Neuronal stem cell (in vitro differentiated cells): ENCODE measurements around the gene EYS.
A peak's percentile ranks its signal among the peaks of the same experiment; 100 is the strongest.

ENCODE experiments used
- DNase-seq: peaks from one replicate; pipeline ENCODE4 v3.0.0-alpha.2; 2013; ENCODE audit warnings: low spot score
- H2AFZ ChIP-seq: one replicate; pipeline ENCODE4 v1.6.1; 2013; ENCODE audit warnings: mild to moderate bottlenecking, low read length, inconsistent platforms
- H2AK5ac ChIP-seq: 2 replicates; pipeline ENCODE4 v1.6.1; 2013; ENCODE audit warnings: low read depth, mild to moderate bottlenecking, inconsistent platforms, low read length, moderate library complexity, mixed read lengths
- H2BK120ac ChIP-seq: 2 replicates; pipeline ENCODE4 v1.6.1; 2013; ENCODE audit warnings: low read depth, mild to moderate bottlenecking, inconsistent platforms, low read length, moderate library complexity, mixed read lengths
- H2BK12ac ChIP-seq: one replicate; pipeline ENCODE4 v1.6.1; 2013; ENCODE audit warnings: low read length, inconsistent platforms
- H2BK15ac ChIP-seq: 2 replicates; pipeline ENCODE4 v1.6.1; 2013; ENCODE audit warnings: mild to moderate bottlenecking, low read length, inconsistent platforms, mixed read lengths
- H2BK5ac ChIP-seq: one replicate; pipeline ENCODE4 v1.6.1; 2013; ENCODE audit warnings: inconsistent platforms, mild to moderate bottlenecking, low read length, moderate library complexity
- H3K14ac ChIP-seq: one replicate; pipeline ENCODE4 v1.6.1; 2013; ENCODE audit warnings: low read length, inconsistent platforms
- H3K18ac ChIP-seq: 2 replicates; pipeline ENCODE4 v1.6.1; 2013; ENCODE audit warnings: low read length, inconsistent platforms
- H3K23ac ChIP-seq: 2 replicates; pipeline ENCODE4 v1.6.1; 2013; ENCODE audit warnings: low read depth, mild to moderate bottlenecking, mixed read lengths, low read length, inconsistent platforms; ENCODE audit not compliant: poor library complexity
- H3K27ac ChIP-seq: replicated peaks from 3 replicates; pipeline ENCODE4 v1.5.1; 2013; ENCODE audit warnings: low read length, inconsistent platforms
- H3K27me3 ChIP-seq, 3 experiments: 2 replicates each; pipeline ENCODE4 v1.6.1; 2013; ENCODE audit warnings: low read length in 3 of 3, mild to moderate bottlenecking in 2 of 3, inconsistent platforms in 1 of 3, low read depth in 1 of 3, mixed read lengths in 1 of 3, moderate library complexity in 1 of 3; ENCODE audit not compliant: control insufficient read depth in 3 of 3, insufficient read depth in 3 of 3
- H3K36me3 ChIP-seq, 2 donors: replicated peaks in 1 of 2; 2 replicates each; pipeline ENCODE4 v1.6.1; 2013; ENCODE audit warnings: low read length in 2 of 2; ENCODE audit not compliant: control insufficient read depth in 2 of 2, insufficient read depth in 2 of 2
- H3K4ac ChIP-seq: 2 replicates; pipeline ENCODE4 v1.6.1; 2013; ENCODE audit warnings: inconsistent platforms, mild to moderate bottlenecking, low read length, moderate library complexity
- H3K4me1 ChIP-seq, 2 donors: 1 replicate in 1 of 2; 2 replicates in 1 of 2; pipeline ENCODE4 v1.6.1; 2013; ENCODE audit warnings: low read length in 2 of 2, low read depth in 1 of 2; ENCODE audit not compliant: control insufficient read depth in 2 of 2, insufficient read depth in 1 of 2
- H3K4me2 ChIP-seq: one replicate; pipeline ENCODE4 v1.6.1; 2013; ENCODE audit warnings: mild to moderate bottlenecking, low read length, inconsistent platforms; ENCODE audit not compliant: insufficient read depth, poor library complexity, severe bottlenecking
- H3K4me3 ChIP-seq, 2 donors: 2 replicates each; pipeline ENCODE4 v1.5.1; 2013; ENCODE audit warnings: low read length in 2 of 2, mild to moderate bottlenecking in 2 of 2, inconsistent platforms in 1 of 2, moderate library complexity in 1 of 2
- H3K79me1 ChIP-seq: one replicate; pipeline ENCODE4 v1.6.1; 2013; ENCODE audit warnings: low read depth, mild to moderate bottlenecking, inconsistent platforms, low read length, moderate library complexity
- H3K9ac ChIP-seq: one replicate; pipeline ENCODE4 v1.6.1; 2013; ENCODE audit warnings: mild to moderate bottlenecking, low read depth, low read length, inconsistent platforms; ENCODE audit not compliant: poor library complexity
- H3K9me3 ChIP-seq, 2 donors: replicated peaks in 1 of 2; 2 replicates each; pipeline versions ENCODE3 to v1.6.1; 2013; ENCODE audit warnings: low read length in 2 of 2, mild to moderate bottlenecking in 2 of 2, inconsistent platforms in 1 of 2, low read depth in 1 of 2, mixed read lengths in 1 of 2, moderate library complexity in 1 of 2; ENCODE audit not compliant: control insufficient read depth in 2 of 2, insufficient read depth in 1 of 2
- H4K8ac ChIP-seq: one replicate; pipeline ENCODE4 v1.6.1; 2013; ENCODE audit warnings: low read depth, mild to moderate bottlenecking, inconsistent platforms, low read length, moderate library complexity
- H4K91ac ChIP-seq: one replicate; pipeline ENCODE4 v1.6.1; 2013; ENCODE audit warnings: low read length, low read depth, mild to moderate bottlenecking, inconsistent platforms; ENCODE audit not compliant: poor library complexity
- WGBS, 2 donors: extraction: QIAGEN DNeasy Blood & Tissue Kit; methylation state at CpG; one replicate each; pipeline ENCODE4 v1.1.7; 2013; ENCODE audit warnings: missing lambda C conversion rate in 2 of 2, mixed read lengths in 1 of 2; ENCODE audit not compliant: insufficient read length in 2 of 2, insufficient replicate concordance in 1 of 2; ENCODE audit errors: extremely low coverage in 2 of 2; 5-methylcytosine and 5-hydroxymethylcytosine counted together

EYS gene

DNA sequence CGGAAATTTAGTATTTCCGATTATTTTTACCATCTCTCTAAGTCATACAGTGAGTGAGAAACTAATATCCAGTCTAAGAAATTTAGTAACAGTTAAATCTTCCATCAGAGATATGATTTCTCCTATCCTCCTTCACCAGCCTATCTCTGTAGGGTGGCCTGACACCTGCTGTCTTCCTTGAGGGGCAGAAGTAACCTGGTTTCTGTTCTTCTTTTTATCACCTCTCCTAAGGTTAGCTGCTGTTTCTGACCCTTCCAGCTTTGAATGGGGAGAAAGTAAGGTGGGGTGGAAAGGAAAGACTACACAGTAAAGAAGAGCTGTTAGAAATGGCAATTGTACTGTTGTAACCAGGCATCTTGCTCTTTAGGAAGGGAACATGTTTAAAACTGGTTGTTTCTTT is 1623.8 kb downstream of the EYS start:
- H3K79me1 ChIP-seq = no peaks in the 10 kb centered on the region

DNA sequence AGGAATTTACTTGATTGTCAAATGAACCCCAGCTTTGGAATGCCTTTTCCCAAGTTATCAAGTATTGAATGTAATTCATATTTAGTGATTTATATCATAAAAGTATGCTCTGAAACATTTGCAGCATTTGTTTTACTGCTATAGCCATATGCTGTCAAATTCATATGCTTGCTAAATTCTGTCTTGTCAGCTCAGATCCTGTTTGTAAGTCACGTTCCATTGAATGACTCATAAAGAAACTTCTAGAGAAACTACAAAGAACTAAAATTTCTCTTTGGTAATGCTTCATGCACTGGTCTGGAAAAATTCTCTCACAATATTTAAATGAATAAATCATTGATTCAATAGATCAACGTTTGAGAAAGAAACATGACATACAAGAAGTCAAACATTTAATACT is 1625.6 kb downstream of the EYS start:
- Histone ChIP-seq H2BK12ac (no peak overlapping the region), H2BK5ac (no peak overlapping the region), H3K79me1 (no peaks in the 10 kb centered on the region), H2AFZ (no peak overlapping the region), H3K9me3 (no peaks in the 10 kb centered on the region), H4K91ac (no peak overlapping the region), H3K4ac (no peak overlapping the region), H3K4me1 (peaks cover 1 to 12% of the 10 kb centered on the region in 2 donors), H3K9ac (no peak overlapping the region), H3K4me2 (no peak overlapping the region), H3K23ac (no peak overlapping the region), H3K14ac (no peak overlapping the region), H3K18ac (no peak overlapping the region), H3K27me3 (no peaks in the 10 kb centered on the region), H2BK15ac (no peak overlapping the region), H2BK120ac (no peak overlapping the region), H3K4me3 (no peak overlapping the region), H4K8ac (no peak overlapping the region), H3K36me3 (no peaks in the 10 kb centered on the region), H3K27ac (no peak overlapping the region), H2AK5ac (no peak overlapping the region)
- DNase-seq = no peak
- WGBS, 2 donors = no CpG with 5 or more reads among the region's 2 CpGs

More for the DNA sequence above, 1623.8 kb downstream of the EYS start:
- H3K4me1 ChIP-seq = peaks cover 1 to 2% of the 10 kb centered on the region in 2 donors
- H4K91ac ChIP-seq = no peak overlapping the region
- no peak overlapping the region for H2AFZ ChIP-seq
- H3K23ac ChIP-seq = no peak overlapping the region
- H3K18ac ChIP-seq = no peak overlapping the region
- no peak overlapping the region for H2AK5ac ChIP-seq
- H3K4me2 ChIP-seq = no peak overlapping the region
- no CpG with 5 or more reads among the region's 2 CpGs for WGBS, 2 donors
- no peak overlapping the region for H3K14ac ChIP-seq
- H2BK15ac ChIP-seq = no peak overlapping the region
- H3K4me3 ChIP-seq = no peak overlapping the region
- no peaks in the 10 kb centered on the region for H3K36me3 ChIP-seq
- H3K27me3 ChIP-seq = no peaks in the 10 kb centered on the region
- H3K9me3 ChIP-seq = no peaks in the 10 kb centered on the region
- H2BK120ac ChIP-seq = no peak overlapping the region
- no peak overlapping the region for H3K4ac ChIP-seq
- no peak overlapping the region for H4K8ac ChIP-seq
- no peak overlapping the region for H3K27ac ChIP-seq
- H3K9ac ChIP-seq = no peak overlapping the region
- no peak for DNase-seq
- H2BK5ac ChIP-seq = no peak overlapping the region
- H2BK12ac ChIP-seq = no peak overlapping the region

DNA sequence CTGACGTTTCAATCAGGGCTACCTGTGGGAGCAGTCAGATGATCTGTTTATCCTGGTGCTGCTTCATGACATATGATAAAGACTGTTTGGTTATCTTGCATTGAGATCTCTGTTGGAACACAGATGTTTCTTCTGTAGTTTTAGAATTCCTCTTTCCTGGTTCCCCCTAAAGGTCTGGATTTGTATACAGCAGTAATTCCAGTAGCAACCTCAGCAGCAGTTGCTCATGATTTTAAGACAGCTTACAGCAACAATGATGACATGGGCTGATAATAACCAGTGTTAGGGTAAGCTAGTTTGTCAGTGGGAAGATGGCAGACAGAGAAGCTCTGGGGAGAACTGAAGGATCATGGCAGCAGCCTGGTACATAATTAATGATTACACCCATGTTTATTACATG is 1632.0 kb downstream of the EYS start:
- no CpG with 5 or more reads among the region's 1 CpG for WGBS, 2 donors
- H2BK12ac ChIP-seq = no peak overlapping the region
- no peak overlapping the region for H3K9ac ChIP-seq
- no peak overlapping the region for H3K18ac ChIP-seq
- no peak overlapping the region for H3K27ac ChIP-seq
- no peaks in the 10 kb centered on the region for H3K9me3 ChIP-seq
- no peaks in the 10 kb centered on the region for H3K27me3 ChIP-seq
- H2AFZ ChIP-seq = peak overlapping the region; percentile 36
- no peak overlapping the region for H4K8ac ChIP-seq
- no peak overlapping the region for H3K4me3 ChIP-seq
- H2BK5ac ChIP-seq = no peak overlapping the region
- no peaks in the 10 kb centered on the region for H3K79me1 ChIP-seq
- peaks cover 0 to 12% of the 10 kb centered on the region in 2 donors for H3K4me1 ChIP-seq
- no peak overlapping the region for H3K14ac ChIP-seq
- no peak overlapping the region for H3K4ac ChIP-seq
- no peak overlapping the region for H4K91ac ChIP-seq
- no peak overlapping the region for H3K23ac ChIP-seq
- H3K4me2 ChIP-seq = no peak overlapping the region
- no peak overlapping the region for H2BK15ac ChIP-seq
- no peak overlapping the region for H2AK5ac ChIP-seq
- H3K36me3 ChIP-seq = no peaks in the 10 kb centered on the region
- DNase-seq = no peak
- H2BK120ac ChIP-seq = no peak overlapping the region

GRCh38 chr6:64072686-64073085 is 1634.3 kb downstream of the EYS start:
- H2BK5ac ChIP-seq = no peak overlapping the region
- peaks cover 0 to 3% of the 10 kb centered on the region in 2 donors for H3K9me3 ChIP-seq
- H3K14ac ChIP-seq = no peak overlapping the region
- WGBS, 2 donors = no CpG with 5 or more reads among the region's 1 CpG
- H3K27ac ChIP-seq = no peak overlapping the region
- H3K36me3 ChIP-seq = no peaks in the 10 kb centered on the region
- no peak for DNase-seq
- no peak overlapping the region for H2AK5ac ChIP-seq
- H3K4me1 ChIP-seq = peaks cover 0 to 8% of the 10 kb centered on the region in 2 donors
- H2BK15ac ChIP-seq = no peak overlapping the region
- H2AFZ ChIP-seq = no peak overlapping the region
- H3K79me1 ChIP-seq = no peaks in the 10 kb centered on the region
- no peaks in the 10 kb centered on the region for H3K27me3 ChIP-seq
- no peak overlapping the region for H4K91ac ChIP-seq
- H3K4me2 ChIP-seq = no peak overlapping the region
- H4K8ac ChIP-seq = no peak overlapping the region
- no peak overlapping the region for H3K4ac ChIP-seq
- H3K23ac ChIP-seq = no peak overlapping the region
- no peak overlapping the region for H3K9ac ChIP-seq
- no peak overlapping the region for H2BK12ac ChIP-seq
- no peak overlapping the region for H3K4me3 ChIP-seq
- H2BK120ac ChIP-seq = no peak overlapping the region
- no peak overlapping the region for H3K18ac ChIP-seq
